Kidney glomerular epithelial cell (primary cell): ENCODE measurements around the gene ZGPAT.
"Not testable (repeated sequence)": the region's sequence is repeated elsewhere in the genome, so short reads cannot be mapped to it uniquely, and the experiment has no call there.

Experiments used
- DNase-seq: peaks from one replicate; lab custom pipeline; 2025; lab: John Stamatoyannopoulos, UW

The ZGPAT gene

GRCh38 chr20:63703471-63703975 lies 4.3 kb upstream of the ZGPAT start:
- no peak for DNase-seq

GRCh38 chr20:63703976-63704748 lies 3.7 kb upstream of the ZGPAT start:
- no peak for DNase-seq

GRCh38 chr20:63704749-63705117 lies 3.1 kb upstream of the ZGPAT start:
- DNase-seq, result no peak

GRCh38 chr20:63705232-63706026 lies 2.4 kb upstream of the ZGPAT start:
- no peak for DNase-seq

- no peak for DNase-seq
Measured at GRCh38 chr20:63706027-63706695, 1.7 kb upstream of the ZGPAT start.

GRCh38 chr20:63706852-63707557 lies 834 bp upstream of the ZGPAT start:
- DNase-seq, result no peak

- DNase-seq, result no peak
Measured at GRCh38 chr20:63708301-63709148, 686 bp downstream of the ZGPAT start.

GRCh38 chr20:63709149-63709527 lies 1.3 kb downstream of the ZGPAT start:
- DNase-seq, result no peak

GRCh38 chr20:63711085-63711645 lies 3.3 kb downstream of the ZGPAT start:
- DNase-seq, result no peak

- no peak for DNase-seq
Measured at GRCh38 chr20:63712191-63712590, 4.4 kb downstream of the ZGPAT start.

GRCh38 chr20:63714858-63715257 lies 7.0 kb downstream of the ZGPAT start:
- no peak for DNase-seq

- no peak for DNase-seq
Measured at GRCh38 chr20:63718996-63719395, 11.2 kb downstream of the ZGPAT start.

GRCh38 chr20:63722967-63723622 lies 15.3 kb downstream of the ZGPAT start:
- DNase-seq, result not testable (repeated sequence)

GRCh38 chr20:63730189-63730733 lies 22.4 kb downstream of the ZGPAT start:
- not testable (repeated sequence) for DNase-seq

GRCh38 chr20:63731410-63731809 lies 23.6 kb downstream of the ZGPAT start:
- DNase-seq, result no peak

GRCh38 chr20:63732118-63733095 lies 24.6 kb downstream of the ZGPAT start:
- DNase-seq, result no peak

GRCh38 chr20:63733117-63733516 lies 25.3 kb downstream of the ZGPAT start:
- no peak for DNase-seq

GRCh38 chr20:63733579-63734081 lies 25.8 kb downstream of the ZGPAT start:
- DNase-seq, result no peak
